Subcutaneous abdominal adipose tissue (tissue), 5 donors: ENCODE data around the gene CYREN.
"Not testable (repeated sequence)": the region's sequence is repeated elsewhere in the genome, so short reads cannot be mapped to it uniquely, and the experiment has no call there.

ENCODE experiments used
- H3K27ac ChIP-seq: one replicate; pipeline ENCODE4 v1.7.0; 2013; ENCODE audit warnings: low read depth, mild to moderate bottlenecking, inconsistent platforms, low read length, moderate library complexity
- H3K27me3 ChIP-seq, 5 donors: one replicate each; pipeline ENCODE4 v1.7.0; 2013; ENCODE audit warnings: low read length in 5 of 5, inconsistent platforms in 1 of 5; ENCODE audit not compliant: control insufficient read depth in 5 of 5, insufficient read depth in 4 of 5
- H3K36me3 ChIP-seq, 5 donors: one replicate each; pipeline ENCODE4 v1.7.0; 2013; ENCODE audit warnings: low read length in 5 of 5; ENCODE audit not compliant: control insufficient read depth in 5 of 5, insufficient read depth in 5 of 5
- H3K4me1 ChIP-seq, 5 donors: one replicate each; pipeline ENCODE4 v1.7.0; 2013; ENCODE audit warnings: low read length in 5 of 5, mild to moderate bottlenecking in 3 of 5, moderate library complexity in 1 of 5; ENCODE audit not compliant: control insufficient read depth in 5 of 5, insufficient read depth in 5 of 5
- H3K4me3 ChIP-seq, 5 donors: one replicate each; pipeline ENCODE4 v1.7.0; 2013; ENCODE audit warnings: low read length in 5 of 5, low read depth in 1 of 5
- H3K9ac ChIP-seq, 5 donors: one replicate each; pipeline ENCODE4 v1.7.0; 2013; ENCODE audit warnings: low read length in 5 of 5, mild to moderate bottlenecking in 4 of 5, moderate library complexity in 3 of 5
- H3K9me3 ChIP-seq, 5 donors: one replicate each; pipeline ENCODE4 v1.7.0; 2013; ENCODE audit warnings: low read length in 5 of 5; ENCODE audit not compliant: control insufficient read depth in 5 of 5
- donor health status: healthy.
- donor health status: healthy.
- donor health status: healthy.
- donor health status: healthy.
- donor health status: healthy.

Gene CYREN

GRCh38 chr7:135170998-135171481, 533 bp upstream of the CYREN start:
- peak overlapping the region; percentile 97 for H3K27ac ChIP-seq
- peaks cover 0 to 29% (median 24%) of the 10 kb centered on the region in 5 donors for H3K36me3 ChIP-seq
- not testable (repeated sequence) for H3K9me3 ChIP-seq, H3K27me3 ChIP-seq
- H3K4me1 ChIP-seq: peaks cover 13 to 49% (median 44%) of the 10 kb centered on the region in 5 donors
- H3K4me3 ChIP-seq: peak overlapping the region in 4 of 5 donors; percentile 76 to 84 (median 80)
- H3K9ac ChIP-seq: peak overlapping the region in 3 of 5 donors; percentile 93 to 98 (median 94)

DNA sequence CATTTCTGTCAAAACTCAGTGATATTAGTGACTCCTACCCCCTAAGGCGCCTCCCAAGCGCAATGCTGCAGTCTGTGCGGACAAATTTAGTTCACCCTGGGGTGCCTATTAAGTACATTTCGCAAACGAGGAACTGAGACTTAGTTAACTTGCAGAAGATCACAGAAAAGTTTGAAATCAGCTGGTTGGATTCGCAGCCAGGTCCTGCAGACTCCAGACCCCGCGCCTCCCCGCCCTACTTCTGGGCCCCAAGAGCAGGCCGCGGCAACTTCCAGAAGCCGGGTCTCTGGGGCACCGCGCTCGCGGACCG, 588 bp downstream of the CYREN start:
- Histone ChIP-seq H3K9me3 (no peaks in the 10 kb centered on the region), H3K27me3 (no peaks in the 10 kb centered on the region), H3K9ac (peak overlapping the region; percentile 38 to 98 (median 93)), H3K36me3 (peaks cover 0 to 39% (median 30%) of the 10 kb centered on the region in 5 donors), H3K4me3 (peak overlapping the region; percentile 76 to 85 (median 83)), H3K27ac (peak overlapping the region; percentile 97), H3K4me1 (peaks cover 15 to 60% (median 55%) of the 10 kb centered on the region in 5 donors)

GRCh38 chr7:135169141-135169963, 1.2 kb downstream of the CYREN start:
- peaks cover 0 to 42% (median 33%) of the 10 kb centered on the region in 5 donors for H3K36me3 ChIP-seq
- H3K27me3 ChIP-seq: no peaks in the 10 kb centered on the region
- H3K4me1 ChIP-seq: peaks cover 17 to 66% (median 61%) of the 10 kb centered on the region in 5 donors
- peak overlapping the region; percentile 76 to 85 (median 83) for H3K4me3 ChIP-seq
- H3K9ac ChIP-seq: peak overlapping the region; percentile 38 to 98 (median 93)
- peak overlapping the region; percentile 97 for H3K27ac ChIP-seq
- no peaks in the 10 kb centered on the region for H3K9me3 ChIP-seq

GRCh38 chr7:135168489-135169140, 1.9 kb downstream of the CYREN start:
- H3K4me1 ChIP-seq: peaks cover 21 to 73% (median 68%) of the 10 kb centered on the region in 5 donors
- no peaks in the 10 kb centered on the region for H3K9me3 ChIP-seq
- peaks cover 0 to 44% (median 34%) of the 10 kb centered on the region in 5 donors for H3K36me3 ChIP-seq
- peak overlapping the region in 2 of 5 donors; percentile 26 to 93 for H3K9ac ChIP-seq
- peak overlapping the region; percentile 97 for H3K27ac ChIP-seq
- no peaks in the 10 kb centered on the region for H3K27me3 ChIP-seq
- H3K4me3 ChIP-seq: peak overlapping the region in 3 of 5 donors; percentile 83 to 85 (median 84)

DNA sequence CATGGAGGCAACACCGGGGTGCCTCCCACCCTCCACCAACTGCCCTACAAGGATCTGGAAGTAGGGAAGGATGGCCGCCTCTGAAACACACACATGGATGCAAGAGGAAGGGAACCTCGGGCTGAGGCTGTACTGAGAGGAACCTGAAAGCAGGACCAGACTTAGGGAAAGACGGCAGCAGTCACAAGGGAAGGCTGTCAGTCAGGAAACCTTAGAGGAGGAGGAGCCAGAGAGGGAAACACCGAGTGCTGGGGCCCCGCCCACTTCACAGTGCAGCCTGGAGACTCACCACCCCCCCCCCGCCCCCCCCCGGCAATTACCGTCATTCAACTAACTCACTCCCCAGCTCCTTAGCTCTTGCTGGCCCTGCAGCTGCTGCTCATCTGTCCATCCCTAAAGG, 2.5 kb downstream of the CYREN start:
- H3K27ac ChIP-seq: peak overlapping the region; percentile 97
- H3K9ac ChIP-seq: peak overlapping the region in 1 of 5 donors; percentile 63
- H3K4me1 ChIP-seq: peaks cover 21 to 74% (median 69%) of the 10 kb centered on the region in 5 donors
- no peaks in the 10 kb centered on the region for H3K27me3 ChIP-seq
- no peaks in the 10 kb centered on the region for H3K9me3 ChIP-seq
- peak overlapping the region in 2 of 5 donors; percentile 7 to 22 for H3K4me3 ChIP-seq
- H3K36me3 ChIP-seq: peaks cover 0 to 45% (median 34%) of the 10 kb centered on the region in 5 donors

GRCh38 chr7:135167365-135167917, 3.1 kb downstream of the CYREN start:
- Histone ChIP-seq H3K27me3 (no peaks in the 10 kb centered on the region), H3K4me1 (peaks cover 21 to 75% (median 69%) of the 10 kb centered on the region in 5 donors), H3K9ac (peak overlapping the region in 2 of 5 donors; percentile 28 to 63), H3K36me3 (peaks cover 0 to 45% (median 34%) of the 10 kb centered on the region in 5 donors), H3K4me3 (peak overlapping the region in 2 of 5 donors; percentile 4 to 22), H3K27ac (peak overlapping the region; percentile 87), H3K9me3 (no peaks in the 10 kb centered on the region)

DNA sequence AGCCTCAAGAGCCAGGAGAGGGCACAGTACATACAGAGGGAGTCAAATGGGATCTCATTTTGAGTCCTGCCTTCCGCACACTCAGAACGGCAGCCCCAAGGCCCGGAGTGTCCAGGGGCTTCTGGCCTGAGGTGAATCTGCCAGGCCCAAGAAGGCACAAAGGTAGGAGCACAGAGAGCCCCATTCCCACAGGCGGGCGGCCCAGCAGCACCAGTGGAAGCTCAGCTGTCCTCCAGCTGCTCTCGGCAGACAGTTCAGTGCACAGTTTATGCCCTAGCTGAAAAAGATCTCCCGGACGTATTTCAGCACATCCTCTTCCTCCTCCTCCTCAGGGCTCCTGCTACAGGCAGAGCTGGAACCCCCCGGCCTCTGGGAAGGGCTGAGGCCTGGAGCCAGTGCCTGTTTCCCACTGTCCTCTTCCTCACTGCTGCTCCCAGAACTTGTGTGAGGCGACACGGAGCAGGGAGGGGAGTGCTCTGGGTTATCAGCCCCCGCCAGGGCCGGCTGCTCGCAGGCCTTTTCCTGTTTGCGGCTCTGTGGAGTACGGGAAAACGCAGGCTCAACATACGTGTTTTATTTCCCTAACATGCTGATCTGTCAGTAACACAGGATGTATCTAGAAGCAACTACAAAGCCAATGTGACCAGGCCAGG, 4.0 kb downstream of the CYREN start:
- Histone ChIP-seq H3K36me3 (peaks cover 0 to 45% (median 34%) of the 10 kb centered on the region in 5 donors), H3K9ac (peak overlapping the region in 4 of 5 donors; percentile 47 to 65 (median 64)), H3K4me3 (peak overlapping the region in 3 of 5 donors; percentile 2 to 12 (median 11)), H3K27me3 (no peaks in the 10 kb centered on the region), H3K9me3 (no peaks in the 10 kb centered on the region), H3K4me1 (peaks cover 19 to 78% (median 72%) of the 10 kb centered on the region in 5 donors), H3K27ac (peak overlapping the region; percentile 87)

DNA sequence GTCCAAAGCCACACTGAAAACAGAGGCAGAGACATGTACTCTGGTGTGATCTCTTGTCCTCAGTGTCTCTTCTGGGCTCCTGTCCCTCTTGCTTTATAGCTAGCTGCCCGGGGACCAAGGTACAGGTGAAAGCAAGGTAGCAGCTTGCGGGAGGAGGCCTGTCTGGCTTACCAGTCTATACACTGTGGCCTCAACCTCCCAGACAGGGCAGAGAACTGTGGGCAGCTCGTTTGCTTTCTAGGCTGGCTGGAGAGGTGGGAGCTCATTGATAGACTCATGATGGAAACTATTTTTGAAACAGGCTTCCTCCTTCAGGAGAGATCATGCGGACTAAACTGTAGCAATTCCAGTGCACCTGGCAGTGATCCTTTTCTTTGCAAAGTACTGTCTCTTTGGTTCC, 4.6 kb downstream of the CYREN start:
- no peak overlapping the region for H3K4me3 ChIP-seq
- H3K36me3 ChIP-seq: peaks cover 0 to 45% (median 34%) of the 10 kb centered on the region in 5 donors
- peak overlapping the region; percentile 1 to 65 (median 47) for H3K9ac ChIP-seq
- peak overlapping the region; percentile 87 for H3K27ac ChIP-seq
- no peaks in the 10 kb centered on the region for H3K27me3 ChIP-seq
- H3K4me1 ChIP-seq: peaks cover 19 to 81% (median 76%) of the 10 kb centered on the region in 5 donors
- H3K9me3 ChIP-seq: no peaks in the 10 kb centered on the region

GRCh38 chr7:135164357-135165061, 6.0 kb downstream of the CYREN start:
- Histone ChIP-seq H3K9me3 (no peaks in the 10 kb centered on the region), H3K9ac (peak overlapping the region in 4 of 5 donors; percentile 30 to 66 (median 64)), H3K27ac (peak overlapping the region; percentile 87), H3K27me3 (no peaks in the 10 kb centered on the region), H3K36me3 (peaks cover 0 to 45% (median 34%) of the 10 kb centered on the region in 5 donors), H3K4me3 (peak overlapping the region in 1 of 5 donors; percentile 25), H3K4me1 (peaks cover 21 to 88% (median 85%) of the 10 kb centered on the region in 5 donors)
